ENCODE data around the gene LUC7L.
"Not testable (repeated sequence)": the region's sequence is repeated elsewhere in the genome, so short reads cannot be mapped to it uniquely, and the experiment has no call there.

The LUC7L gene

GRCh38 chr16:228852-229730 lies at the start of gene LUC7L:
TSS of gene LUC7L (minus strand) at chr16:229449. CDS start at chr16:229339, 110 bp downstream.
- DNase-seq: peak; percentile 88

- peak; percentile 71 for DNase-seq
These were observed 49.7 kb upstream of the LUC7L start for GRCh38 chr16:278863-279366.

- DNase-seq: no peak
These were observed 47.3 kb upstream of the LUC7L start for GRCh38 chr16:276426-277077.

GRCh38 chr16:275786-276232 lies 46.6 kb upstream of the LUC7L start, which contains the start of gene RGS11:
TSS of gene RGS11 (minus strand) at chr16:275944. CDS start at chr16:275911, 33 bp downstream.
- no peak for DNase-seq

GRCh38 chr16:275041-275641 lies 45.9 kb upstream of the LUC7L start:
- no peak for DNase-seq

- no peak for DNase-seq
These were observed 44.5 kb upstream of the LUC7L start for GRCh38 chr16:273547-274421.

GRCh38 chr16:272633-273546 lies 43.6 kb upstream of the LUC7L start:
- DNase-seq: no peak

- DNase-seq: no peak
These were observed 41.4 kb upstream of the LUC7L start for GRCh38 chr16:270381-271255.

- no peak for DNase-seq
These were observed 40.0 kb upstream of the LUC7L start for GRCh38 chr16:269061-269796.

GRCh38 chr16:268141-269053 lies 39.1 kb upstream of the LUC7L start:
- no peak for DNase-seq

GRCh38 chr16:267562-267961 lies 38.3 kb upstream of the LUC7L start:
- not testable (repeated sequence) for DNase-seq

- DNase-seq: no peak
These were observed 37.3 kb upstream of the LUC7L start for GRCh38 chr16:266258-267164.

- DNase-seq: no peak
These were observed 36.5 kb upstream of the LUC7L start for GRCh38 chr16:265711-266110.

GRCh38 chr16:265002-265529 lies 35.8 kb upstream of the LUC7L start:
- DNase-seq: no peak

- no peak for DNase-seq
These were observed 35.2 kb upstream of the LUC7L start for GRCh38 chr16:264440-264951.

- DNase-seq: no peak
These were observed 34.7 kb upstream of the LUC7L start for GRCh38 chr16:263944-264343.
